Measurements from ENCODE around the gene ABCA2. TPM values are rescaled to one million over a fixed set of nuclear protein-coding genes. Genes with fewer than 3 reads are reported as not detected.

Gene ABCA2
- total and polyA plus RNA-seq, 4 donors = 13.4 to 39.0 (median 16.5) TPM

GRCh38 chr9:137009938-137010732 is 17.9 kb downstream of the ABCA2 start:
- ATAC-seq (ENCODE audit: insufficient read depth, low FRiP score) (no peak), DNase-seq (no peak)
- Histone ChIP-seq H3K4me1 (ENCODE audit: control insufficient read depth in 5 of 5, insufficient read depth in 5 of 5, low read length in 5 of 5) (peaks cover 0 to 6% (median 0%) of the 10 kb centered on the region in 5 donors), H3K27me3 (ENCODE audit: control insufficient read depth in 3 of 3, insufficient read depth in 3 of 3, low read length in 2 of 3) (no peaks in the 10 kb centered on the region), H3K9me3 (ENCODE audit: control insufficient read depth in 4 of 4, insufficient read depth in 3 of 4, low read length in 3 of 4) (peaks cover 0 to 1% (median 0%) of the 10 kb centered on the region in 4 donors), H3K4me3 (no peak overlapping the region), H3K36me3 (ENCODE audit: control insufficient read depth in 4 of 4, insufficient read depth in 4 of 4, low read length in 4 of 4) (peaks cover 0 to 48% (median 5%) of the 10 kb centered on the region in 4 donors), H3K27ac (ENCODE audit: low read depth in 1 of 2, low read length in 1 of 2) (no peak overlapping the region), H3K9ac (ENCODE audit: insufficient read depth in 1 of 2, low read length in 2 of 2) (no peak overlapping the region)
- WGBS, 2 donors = 95 to 96% methylated on average over 48 to 49 of the region's 49 CpGs
- TF ChIP-seq CTCF (IDR thresholded peaks at IDR 0.05; ENCODE audit: control extremely low read depth, extremely low read depth) = no peak

- Histone ChIP-seq H3K9ac (ENCODE audit: insufficient read depth in 1 of 2, low read length in 2 of 2) (no peak overlapping the region), H3K27ac (ENCODE audit: low read depth in 1 of 2, low read length in 1 of 2) (no peak overlapping the region), H3K36me3 (ENCODE audit: control insufficient read depth in 4 of 4, insufficient read depth in 4 of 4, low read length in 4 of 4) (peaks cover 0 to 40% (median 5%) of the 10 kb centered on the region in 4 donors), H3K27me3 (ENCODE audit: control insufficient read depth in 3 of 3, insufficient read depth in 3 of 3, low read length in 2 of 3) (no peaks in the 10 kb centered on the region), H3K4me1 (ENCODE audit: control insufficient read depth in 5 of 5, insufficient read depth in 5 of 5, low read length in 5 of 5) (peaks cover 0 to 6% (median 0%) of the 10 kb centered on the region in 5 donors), H3K9me3 (ENCODE audit: control insufficient read depth in 4 of 4, insufficient read depth in 3 of 4, low read length in 3 of 4) (peaks cover 0 to 2% (median 0%) of the 10 kb centered on the region in 4 donors), H3K4me3 (no peak overlapping the region)
- TF ChIP-seq CTCF (IDR thresholded peaks at IDR 0.05; ENCODE audit: control extremely low read depth, extremely low read depth) = no peak
- ATAC-seq (ENCODE audit: insufficient read depth, low FRiP score) = no peak
- no peak for DNase-seq
- 94 to 96% methylated on average over 14 to 18 of the region's 18 CpGs for WGBS, 2 donors
Measured at GRCh38 chr9:137009217-137009616, 18.8 kb downstream of the ABCA2 start.

- no peak for ATAC-seq (ENCODE audit: insufficient read depth, low FRiP score)
Measured at GRCh38 chr9:137008312-137008711, 19.7 kb downstream of the ABCA2 start.

More at GRCh38 chr9:137008312-137008711, 19.7 kb downstream of the ABCA2 start:
- peaks cover 0 to 6% (median 0%) of the 10 kb centered on the region in 5 donors for H3K4me1 ChIP-seq (ENCODE audit: control insufficient read depth in 5 of 5, insufficient read depth in 5 of 5, low read length in 5 of 5)
- no peak overlapping the region for H3K9ac ChIP-seq (ENCODE audit: insufficient read depth in 1 of 2, low read length in 2 of 2)
- H3K4me3 ChIP-seq = no peak overlapping the region
- DNase-seq = no peak
- WGBS, 2 donors = 89 to 94% methylated on average over 20 to 22 of the region's 22 CpGs
- no peaks in the 10 kb centered on the region for H3K27me3 ChIP-seq (ENCODE audit: control insufficient read depth in 3 of 3, insufficient read depth in 3 of 3, low read length in 2 of 3)
- peaks cover 0 to 32% (median 5%) of the 10 kb centered on the region in 4 donors for H3K36me3 ChIP-seq (ENCODE audit: control insufficient read depth in 4 of 4, insufficient read depth in 4 of 4, low read length in 4 of 4)
- H3K9me3 ChIP-seq (ENCODE audit: control insufficient read depth in 4 of 4, insufficient read depth in 3 of 4, low read length in 3 of 4) = peaks cover 0 to 2% (median 0%) of the 10 kb centered on the region in 4 donors
- no peak overlapping the region for H3K27ac ChIP-seq (ENCODE audit: low read depth in 1 of 2, low read length in 1 of 2)
- no peak for TF ChIP-seq CTCF (IDR thresholded peaks at IDR 0.05; ENCODE audit: control extremely low read depth, extremely low read depth)
